Body of pancreas (tissue), 4 donors: Measurements from ENCODE around the gene CBX4.

Experiments used
- CTCF ChIP-seq, 7 experiments: fragments of 450-650 bp in 4 of 7; fragments of 200-600 bp in 3 of 7; sonication (generic) in 3 of 7; IDR thresholded peaks; one replicate each; pipeline ENCODE4 v1.5.1; 2016 to 2019; ENCODE audit warnings: antibody characterized with exemption in 7 of 7
- POLR2A ChIP-seq, 3 donors: fragments of 450-650 bp; IDR thresholded peaks; one replicate each; pipeline ENCODE4 v1.6.1; 2016; ENCODE audit warnings: antibody characterized with exemption in 3 of 3, mild to moderate bottlenecking in 2 of 3

GRCh38 chr17:79799538-79800324 is 39.5 kb downstream of the CBX4 start:
- TF ChIP-seq POLR2A (IDR thresholded peaks at IDR 0.05) (no peak), CTCF (IDR thresholded peaks at IDR 0.05) (no peak)
